Muscle layer of colon (tissue), 2 donors: ENCODE results near the gene TBC1D16.
"Not testable (repeated sequence)": the region's sequence is repeated elsewhere in the genome, so short reads cannot be mapped to it uniquely, and the experiment has no call there.

Experiments used
- H3K27ac ChIP-seq: one replicate; pipeline ENCODE4 v1.7.0; 2013; ENCODE audit warnings: low read depth, mild to moderate bottlenecking, low read length, moderate library complexity
- H3K27me3 ChIP-seq, 2 donors: one replicate each; pipeline ENCODE4 v1.7.0; 2013; ENCODE audit warnings: low read length in 2 of 2, mild to moderate bottlenecking in 2 of 2; ENCODE audit not compliant: insufficient read depth in 2 of 2, control insufficient read depth in 1 of 2
- H3K36me3 ChIP-seq: one replicate; pipeline ENCODE4 v1.7.0; 2013; ENCODE audit warnings: mild to moderate bottlenecking, low read length; ENCODE audit not compliant: insufficient read depth
- H3K4me1 ChIP-seq: one replicate; pipeline ENCODE4 v1.7.0; 2013; ENCODE audit warnings: mild to moderate bottlenecking, low read length; ENCODE audit not compliant: insufficient read depth
- H3K4me3 ChIP-seq, 2 donors: one replicate each; pipeline ENCODE4 v1.7.0; 2013; ENCODE audit warnings: low read length in 2 of 2, low read depth in 1 of 2, mild to moderate bottlenecking in 1 of 2, moderate library complexity in 1 of 2
- H3K9ac ChIP-seq: one replicate; pipeline ENCODE4 v1.7.0; 2013; ENCODE audit warnings: low read length
- H3K9me3 ChIP-seq: one replicate; pipeline ENCODE4 v1.7.0; 2013; ENCODE audit warnings: mild to moderate bottlenecking, low read length
- donor health status: abdominal sarcoma.
- donor health status: Adenocarcinoma of cecum.

Gene TBC1D16

DNA sequence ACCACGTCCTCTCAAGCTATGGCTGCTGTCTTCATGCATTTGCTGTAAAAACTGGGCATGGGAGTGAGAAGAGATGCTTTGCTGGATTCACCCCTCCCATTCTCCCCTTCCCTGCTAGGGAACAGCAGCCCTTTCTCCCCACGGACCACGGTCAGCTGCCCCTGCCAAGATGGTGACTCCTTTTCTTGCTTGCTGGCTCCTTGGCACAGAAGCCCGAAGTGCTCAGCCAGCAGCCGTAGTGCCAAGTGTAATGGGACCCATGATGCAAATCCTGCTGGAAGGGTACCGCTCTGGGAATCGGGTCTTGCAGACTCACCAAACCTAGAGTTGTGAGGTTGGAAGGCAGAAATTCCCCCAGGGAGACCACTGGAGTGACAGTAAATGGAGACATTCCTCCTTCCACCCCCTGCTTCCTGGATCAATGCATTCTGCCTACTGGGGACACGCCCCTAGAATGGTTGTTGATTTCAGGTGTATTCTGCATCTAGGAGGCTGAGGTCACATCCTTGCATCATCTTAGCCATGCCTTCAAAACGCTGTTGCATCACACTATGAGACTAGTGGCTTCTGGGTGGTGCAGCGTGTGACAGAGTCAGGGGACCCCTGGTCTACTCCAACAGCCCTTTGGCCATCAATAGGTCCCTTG lies 133.4 kb downstream of the TBC1D16 start:
- Histone ChIP-seq H3K4me3 (no peak overlapping the region), H3K9ac (no peak overlapping the region), H3K4me1 (no peaks in the 10 kb centered on the region), H3K27me3 (no peaks in the 10 kb centered on the region), H3K27ac (no peak overlapping the region), H3K36me3 (no peaks in the 10 kb centered on the region), H3K9me3 (no peaks in the 10 kb centered on the region)

DNA sequence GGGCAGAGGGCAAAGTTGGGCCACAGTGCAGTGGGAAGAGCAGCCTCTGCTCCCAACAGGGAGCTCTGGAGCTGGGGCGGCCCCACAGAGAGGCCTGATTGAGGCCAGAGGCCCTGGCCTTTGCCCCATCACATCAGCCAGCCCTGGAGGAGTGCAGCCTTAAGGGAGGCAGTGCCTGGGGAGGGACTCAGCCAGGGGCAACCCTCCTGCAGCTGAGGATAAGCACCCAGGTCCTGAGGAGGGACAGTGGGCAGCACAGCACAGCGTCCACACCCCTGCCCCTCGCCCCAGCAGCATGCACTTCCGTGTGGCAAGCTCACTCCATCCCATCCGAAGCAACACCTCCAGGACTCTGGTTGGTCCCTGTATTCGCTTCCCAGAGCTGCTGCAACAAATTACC lies 134.5 kb downstream of the TBC1D16 start:
- no peaks in the 10 kb centered on the region for H3K27me3 ChIP-seq
- no peak overlapping the region for H3K9ac ChIP-seq
- no peaks in the 10 kb centered on the region for H3K9me3 ChIP-seq
- H3K27ac ChIP-seq, result no peak overlapping the region
- no peaks in the 10 kb centered on the region for H3K36me3 ChIP-seq
- H3K4me3 ChIP-seq, result no peak overlapping the region
- no peaks in the 10 kb centered on the region for H3K4me1 ChIP-seq

- H3K36me3 ChIP-seq, result no peaks in the 10 kb centered on the region
- H3K27me3 ChIP-seq, result no peaks in the 10 kb centered on the region
- no peak overlapping the region for H3K27ac ChIP-seq
- H3K4me3 ChIP-seq, result no peak overlapping the region
- H3K9ac ChIP-seq, result no peak overlapping the region
- no peaks in the 10 kb centered on the region for H3K4me1 ChIP-seq
- no peaks in the 10 kb centered on the region for H3K9me3 ChIP-seq
These were observed 136.1 kb downstream of the TBC1D16 start for GRCh38 chr17:79899584-79899983.

- Histone ChIP-seq H3K9ac (no peak overlapping the region), H3K27me3 (peaks cover 0 to 6% of the 10 kb centered on the region in 2 donors), H3K27ac (no peak overlapping the region)
These were observed 138.2 kb downstream of the TBC1D16 start for GRCh38 chr17:79897243-79898063.

GRCh38 chr17:79893457-79893856 lies 142.2 kb downstream of the TBC1D16 start:
- H3K27me3 ChIP-seq, result peaks cover 0 to 20% of the 10 kb centered on the region in 2 donors
- H3K36me3 ChIP-seq, H3K9ac ChIP-seq, H3K27ac ChIP-seq, H3K4me3 ChIP-seq, H3K4me1 ChIP-seq, H3K9me3 ChIP-seq: not testable (repeated sequence)

More at GRCh38 chr17:79897243-79898063, 138.2 kb downstream of the TBC1D16 start:
- H3K36me3 ChIP-seq, result no peaks in the 10 kb centered on the region
- no peaks in the 10 kb centered on the region for H3K9me3 ChIP-seq
- H3K4me1 ChIP-seq, result no peaks in the 10 kb centered on the region
- H3K4me3 ChIP-seq, result no peak overlapping the region

GRCh38 chr17:79892457-79893241 lies 143.0 kb downstream of the TBC1D16 start:
- H3K27me3 ChIP-seq, result peaks cover 0 to 26% of the 10 kb centered on the region in 2 donors
- H3K9me3 ChIP-seq, result no peaks in the 10 kb centered on the region
- peaks cover 9% of the 10 kb centered on the region for H3K4me1 ChIP-seq
- no peak overlapping the region for H3K4me3 ChIP-seq
- no peaks in the 10 kb centered on the region for H3K36me3 ChIP-seq
- H3K27ac ChIP-seq, result no peak overlapping the region
- H3K9ac ChIP-seq, result no peak overlapping the region

- peaks cover 9% of the 10 kb centered on the region for H3K4me1 ChIP-seq
- no peak overlapping the region for H3K27ac ChIP-seq
- no peaks in the 10 kb centered on the region for H3K9me3 ChIP-seq
- no peaks in the 10 kb centered on the region for H3K36me3 ChIP-seq
- H3K4me3 ChIP-seq, result no peak overlapping the region
- peaks cover 5 to 26% of the 10 kb centered on the region in 2 donors for H3K27me3 ChIP-seq
- no peak overlapping the region for H3K9ac ChIP-seq
These were observed 144.4 kb downstream of the TBC1D16 start for GRCh38 chr17:79891113-79891730.

DNA sequence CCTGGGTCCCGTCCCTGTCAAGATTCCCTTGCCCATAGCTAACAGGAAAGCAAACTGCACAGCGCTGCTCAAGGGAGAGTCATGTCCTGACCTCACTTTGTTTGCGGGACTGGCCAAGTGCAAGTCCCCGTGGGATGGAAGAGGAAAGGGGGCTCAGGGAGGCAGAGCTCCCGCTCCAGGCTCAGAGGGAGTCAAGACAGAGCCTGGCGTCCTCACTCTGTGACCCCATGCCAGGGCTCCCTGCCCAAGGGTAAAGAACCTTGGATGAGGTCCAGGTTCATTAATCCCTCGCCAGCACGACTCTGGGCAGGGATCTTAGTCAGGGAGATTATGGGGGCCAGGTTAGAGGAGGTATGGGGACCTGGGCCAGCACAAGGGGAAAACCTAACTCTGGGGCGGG lies 145.0 kb downstream of the TBC1D16 start:
- Histone ChIP-seq H3K9me3 (no peaks in the 10 kb centered on the region), H3K27me3 (peaks cover 5 to 26% of the 10 kb centered on the region in 2 donors), H3K36me3 (no peaks in the 10 kb centered on the region), H3K4me1 (peaks cover 9% of the 10 kb centered on the region), H3K27ac (no peak overlapping the region), H3K4me3 (no peak overlapping the region), H3K9ac (no peak overlapping the region)

DNA sequence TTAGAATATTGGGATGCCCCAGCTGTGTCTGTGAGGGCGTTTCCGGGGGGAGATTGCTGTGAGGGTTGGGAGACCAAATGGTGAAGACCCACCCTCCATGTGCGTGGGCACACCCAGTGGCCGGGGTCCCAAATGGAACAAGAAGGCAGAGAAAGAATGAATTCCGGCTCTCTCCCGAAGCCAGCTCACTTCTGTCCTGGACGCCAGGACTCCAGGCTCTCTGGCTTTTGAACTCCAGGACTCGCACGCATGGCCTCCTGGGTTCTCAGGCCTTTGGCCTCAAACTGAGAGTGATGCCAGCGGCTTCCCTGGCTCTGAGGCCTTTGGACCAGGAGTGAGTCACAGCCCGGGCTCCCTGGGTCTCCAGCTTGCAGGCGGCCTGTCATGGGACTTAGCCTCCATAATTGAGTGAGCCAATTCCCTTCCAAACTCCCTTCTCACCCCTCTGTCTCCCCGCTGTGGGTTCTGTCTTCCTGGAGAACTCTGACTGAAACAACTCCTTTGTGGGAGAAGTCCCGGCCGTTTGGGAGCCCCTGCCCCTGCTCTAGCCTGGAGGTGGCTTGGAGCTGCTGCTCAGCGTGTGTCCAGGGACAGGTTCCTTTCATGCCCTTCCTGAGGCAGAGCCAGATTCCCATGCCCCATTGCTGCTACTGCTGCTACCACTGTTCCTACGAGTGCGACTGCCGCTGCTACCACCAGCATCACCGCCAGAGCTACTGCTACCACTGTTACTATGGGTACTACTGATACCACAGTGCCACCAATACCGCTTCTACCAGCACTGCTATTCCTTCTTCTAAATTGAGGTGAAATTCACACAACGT lies 146.6 kb downstream of the TBC1D16 start:
- Histone ChIP-seq H3K4me3 (no peak overlapping the region), H3K9me3 (no peaks in the 10 kb centered on the region), H3K27ac (no peak overlapping the region), H3K36me3 (no peaks in the 10 kb centered on the region), H3K4me1 (peaks cover 9% of the 10 kb centered on the region), H3K27me3 (peaks cover 5 to 26% of the 10 kb centered on the region in 2 donors), H3K9ac (no peak overlapping the region)

DNA sequence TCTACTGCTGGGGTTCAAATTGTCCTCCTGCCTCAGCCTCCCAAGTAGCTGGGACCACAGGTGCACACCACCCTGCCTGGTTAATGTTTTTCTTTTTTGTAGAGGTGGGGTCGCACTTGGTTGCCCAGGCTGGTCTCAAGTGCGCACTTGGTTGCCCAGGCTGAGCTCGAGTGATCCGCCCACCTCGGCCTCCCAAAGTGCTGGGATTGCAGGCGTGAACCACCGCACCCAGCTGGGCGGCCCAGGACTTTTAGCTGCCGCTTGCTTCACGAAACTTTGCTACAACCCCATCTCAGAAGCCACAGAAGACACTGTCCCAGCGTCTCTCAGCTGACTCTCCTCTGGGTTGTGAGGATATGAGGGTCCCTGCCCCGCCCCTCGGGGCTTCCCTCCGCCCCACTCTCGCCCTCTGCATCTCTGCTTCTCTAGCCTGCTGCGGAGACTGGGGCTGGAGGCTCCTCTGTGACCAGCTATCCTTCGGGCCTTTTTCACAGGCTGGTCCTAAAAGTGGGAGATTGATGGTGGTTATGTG lies 147.6 kb downstream of the TBC1D16 start:
- no peaks in the 10 kb centered on the region for H3K36me3 ChIP-seq
- H3K27ac ChIP-seq, result no peak overlapping the region
- peaks cover 9% of the 10 kb centered on the region for H3K4me1 ChIP-seq
- H3K9me3 ChIP-seq, result no peaks in the 10 kb centered on the region
- H3K4me3 ChIP-seq, result no peak overlapping the region
- H3K9ac ChIP-seq, result no peak overlapping the region
- H3K27me3 ChIP-seq, result peaks cover 5 to 23% of the 10 kb centered on the region in 2 donors
